IMR-90 (cell line): ENCODE results near the gene NIPBL. TPM values are rescaled to one million over a fixed set of nuclear protein-coding genes. Genes with fewer than 3 reads are reported as not detected.

Experiments used
- ATAC-seq: fragments of 200-7000 bp; cut with Tn5 transposase; 2 replicates; pipeline ENCODE4 v1.9.1; 2020; ENCODE audit warnings: low read depth, mild to moderate bottlenecking, moderate library complexity
- BruUV-seq: library from RNA; stranded (reverse); fragments of 400-500 nt; replicated peaks from 2 replicates; lab custom pipeline; 2021; lab: Mats Ljungman, UMichigan
- CTCF ChIA-PET: fragments of 300-600 bp; formaldehyde crosslinking; extraction: SDS; loops from one replicate; lab custom pipeline; 2021; ENCODE audit warnings: antibody characterized with exemption; lab: Yijun Ruan, JAX
- POLR2A ChIA-PET: fragments of 300-600 bp; sonication (Branson Sonifier 250); formaldehyde crosslinking; loops from one replicate; lab custom pipeline; 2022; ENCODE audit warnings: antibody characterized with exemption; ENCODE audit not compliant: unreplicated experiment; lab: Charles Lee
- DNase-seq: peaks from one replicate; pipeline ENCODE4 v3.0.0; 2013
- H2AFZ ChIP-seq: replicated peaks from 2 replicates; pipeline ENCODE3; 2013; ENCODE audit warnings: low read length, mild to moderate bottlenecking; ENCODE audit not compliant: poor library complexity
- H2AK5ac ChIP-seq: 2 replicates; pipeline ENCODE4 v1.6.1; 2013; ENCODE audit warnings: low read depth, low read length, inconsistent platforms
- H2AK9ac ChIP-seq: replicated peaks from 2 replicates; pipeline ENCODE3; 2013; ENCODE audit warnings: mild to moderate bottlenecking, low read depth, low read length, moderate library complexity; ENCODE audit not compliant: poor library complexity
- H2BK120ac ChIP-seq: 2 replicates; pipeline ENCODE4 v1.6.1; 2013; ENCODE audit warnings: low read depth, low read length, inconsistent platforms
- H2BK15ac ChIP-seq: 3 replicates; pipeline ENCODE4 v1.6.1; 2013; ENCODE audit warnings: low read depth, low read length, inconsistent platforms
- H2BK20ac ChIP-seq: 2 replicates; pipeline ENCODE4 v1.6.1; 2013; ENCODE audit warnings: low read depth, mild to moderate bottlenecking, inconsistent platforms, low read length, moderate library complexity
- H2BK5ac ChIP-seq: 2 replicates; pipeline ENCODE4 v1.6.1; 2013; ENCODE audit warnings: mild to moderate bottlenecking, low read depth, low read length, inconsistent platforms; ENCODE audit not compliant: poor library complexity, severe bottlenecking
- H3K14ac ChIP-seq: replicated peaks from 2 replicates; pipeline ENCODE4 v1.6.1; 2013; ENCODE audit warnings: low read depth, low read length, inconsistent platforms
- H3K18ac ChIP-seq: 2 replicates; pipeline ENCODE4 v1.6.1; 2013; ENCODE audit warnings: low read depth, low read length, control low read depth
- H3K23ac ChIP-seq: 2 replicates; pipeline ENCODE4 v1.6.1; 2013; ENCODE audit warnings: low read depth, low read length, inconsistent platforms
- H3K27ac ChIP-seq: 2 replicates; pipeline ENCODE4 v1.5.1; 2013; ENCODE audit warnings: mild to moderate bottlenecking, control low read depth, low read length; ENCODE audit not compliant: insufficient read depth
- H3K27me3 ChIP-seq: 2 replicates; pipeline ENCODE4 v1.6.1; 2013; ENCODE audit warnings: low read length; ENCODE audit not compliant: control insufficient read depth, insufficient read depth
- H3K36me3 ChIP-seq: 2 replicates; pipeline ENCODE4 v1.6.1; 2013; ENCODE audit warnings: low read length, mixed read lengths; ENCODE audit not compliant: control insufficient read depth, insufficient read depth
- H3K4ac ChIP-seq: 2 replicates; pipeline ENCODE4 v1.6.1; 2013; ENCODE audit warnings: low read depth, low read length, inconsistent platforms
- H3K4me1 ChIP-seq: 2 replicates; pipeline ENCODE4 v1.6.1; 2013; ENCODE audit warnings: low read length, mixed read lengths; ENCODE audit not compliant: control insufficient read depth, insufficient read depth
- H3K4me2 ChIP-seq: 2 replicates; pipeline ENCODE4 v1.6.1; 2013; ENCODE audit warnings: low read depth, mild to moderate bottlenecking, control low read depth, low read length, moderate library complexity
- H3K4me3 ChIP-seq: 2 replicates; pipeline ENCODE4 v1.5.1; 2013; ENCODE audit warnings: low read depth, mild to moderate bottlenecking, control low read depth, low read length, moderate library complexity; ENCODE audit not compliant: insufficient read depth
- H3K56ac ChIP-seq: 2 replicates; pipeline ENCODE4 v1.6.1; 2013; ENCODE audit warnings: low read length, inconsistent platforms; ENCODE audit not compliant: insufficient read depth; ENCODE audit errors: extremely low read depth
- H3K79me1 ChIP-seq, 2 experiments: 2 replicates each; pipeline ENCODE4 v1.6.1; 2013; ENCODE audit warnings: low read length in 2 of 2, inconsistent platforms in 1 of 2, low read depth in 1 of 2
- H3K9ac ChIP-seq: 2 replicates; pipeline ENCODE4 v1.6.1; 2013; ENCODE audit warnings: low read depth, low read length, control low read depth
- H3K9me1 ChIP-seq: 2 replicates; pipeline ENCODE4 v1.6.1; 2013; ENCODE audit warnings: low read length, inconsistent platforms; ENCODE audit not compliant: insufficient read depth
- H3K9me3 ChIP-seq: 2 replicates; pipeline ENCODE4 v1.6.1; 2013; ENCODE audit warnings: low read length; ENCODE audit not compliant: control insufficient read depth, insufficient read depth
- H4K20me1 ChIP-seq: 2 replicates; pipeline ENCODE4 v1.6.1; 2013; ENCODE audit warnings: low read length, inconsistent platforms; ENCODE audit not compliant: insufficient read depth
- H4K5ac ChIP-seq: 2 replicates; pipeline ENCODE4 v1.6.1; 2013; ENCODE audit warnings: mild to moderate bottlenecking, low read depth, low read length, control low read depth
- H4K8ac ChIP-seq, 2 experiments: 2 replicates each; pipeline ENCODE4 v1.6.1; 2013; ENCODE audit warnings: low read depth in 2 of 2, low read length in 2 of 2, control low read depth in 1 of 2, inconsistent platforms in 1 of 2
- H4K91ac ChIP-seq: 2 replicates; pipeline ENCODE4 v1.6.1; 2013; ENCODE audit warnings: low read depth, low read length, inconsistent platforms; ENCODE audit not compliant: insufficient read depth
- CEBPB ChIP-seq: IDR thresholded peaks from 2 replicates; pipeline ENCODE4 v1.6.1; 2012; ENCODE audit warnings: low read depth, low read length, improper control_type of control experiment
- CHD1 ChIP-seq: IDR thresholded peaks from 2 replicates; pipeline ENCODE4 v1.6.1; 2012; ENCODE audit warnings: low read depth, low read length, improper control_type of control experiment
- CTCF ChIP-seq: conservative IDR thresholded peaks from 2 replicates; pipeline ENCODE4 v1.5.1; 2012; ENCODE audit warnings: mild to moderate bottlenecking, low read depth, low read length, improper control_type of control experiment
- MAFK ChIP-seq: IDR thresholded peaks from 2 replicates; pipeline ENCODE4 v1.6.1; 2012; ENCODE audit warnings: low read depth, low read length, improper control_type of control experiment
- MAZ ChIP-seq: IDR thresholded peaks from 2 replicates; pipeline ENCODE4 v1.6.1; 2012; ENCODE audit warnings: low read depth, mild to moderate bottlenecking, low read length, improper control_type of control experiment, moderate library complexity, borderline replicate concordance
- MXI1 ChIP-seq: IDR thresholded peaks from 2 replicates; pipeline ENCODE4 v1.6.1; 2012; ENCODE audit warnings: low read depth, mild to moderate bottlenecking, low read length, moderate library complexity, borderline replicate concordance
- NFE2L2 ChIP-seq: fragments of 150-350 bp; IDR thresholded peaks from 2 replicates; pipeline ENCODE4 v1.6.1; 2016; ENCODE audit warnings: low read depth, mild to moderate bottlenecking, low read length
- POLR2A ChIP-seq: IDR thresholded peaks from 2 replicates; pipeline ENCODE4 v1.6.1; 2012; ENCODE audit warnings: mild to moderate bottlenecking, low read depth, low read length
- RAD21 ChIP-seq: IDR thresholded peaks from 2 replicates; pipeline ENCODE4 v1.6.1; 2012; ENCODE audit warnings: low read length, improper control_type of control experiment
- USF2 ChIP-seq: fragments of 150-350 bp; IDR thresholded peaks from 2 replicates; pipeline ENCODE4 v1.6.1; 2017; ENCODE audit warnings: mild to moderate bottlenecking, antibody characterized with exemption, low read length, low read depth
- WGBS, 2 experiments: methylation state at CpG; one replicate each; pipeline versions ENCODE4 v1.1.5 to v1.1.7; 2013; ENCODE audit warnings: missing lambda C conversion rate in 2 of 2; ENCODE audit not compliant: insufficient read length in 1 of 2; ENCODE audit errors: extremely low coverage in 2 of 2; 5-methylcytosine and 5-hydroxymethylcytosine counted together
- dilution Hi-C: fragments of 300-500 bp; cut with HindIII; formaldehyde crosslinking; loops from one replicate; pipeline ENCODE4 v1.14.3; 2018; ENCODE audit warnings: low sequenced_read_pairs; ENCODE audit not compliant: unreplicated experiment
- in situ Hi-C: fragments of 300-500 bp; cut with MboI; formaldehyde crosslinking; loops from 3 replicates; pipeline ENCODE4 v1.14.3; 2019; ENCODE audit warnings: low sequenced_read_pairs, inconsistent platforms, mixed read lengths
- intact Hi-C: fragments of 100-400 bp; cut with micrococcal nuclease; formaldehyde crosslinking; loops from 2 replicates; pipeline ENCODE4 v1.10.0; 2022
- polyA plus RNA-seq, 3 experiments: library from polyadenylated mRNA; depleted of rRNA; stranded (reverse); fragments of >200 nt; gene quantifications; 2 replicates each; pipeline ENCODE4 v1.2.3, GENCODE V29; 2012; ENCODE audit warnings: low replicate concordance in 1 of 3
- total RNA-seq: library from RNA; depleted of rRNA; stranded (reverse); fragments of >200 nt; gene quantifications from 2 replicates; pipeline ENCODE4 v1.2.3, GENCODE V29; 2012
- TF ChIP-seq, protein P1 (sequence below): fragments of 150-350 bp; IDR thresholded peaks from 2 replicates; pipeline ENCODE4 v1.6.1; 2016; ENCODE audit warnings: low read depth, mild to moderate bottlenecking, low read length, moderate library complexity, borderline replicate concordance

The NIPBL gene
- total and polyA plus RNA-seq, 2 of the 4 experiments (the other 2 are of a cell fraction): 8.4 to 46.4 TPM

GRCh38 chr5:36965179-36965578 is 88.6 kb downstream of the NIPBL start:
- no peak overlapping the region for H3K14ac ChIP-seq
- ChIA-PET CTCF (no interaction called here), POLR2A (no interaction called here)
- no peak for ATAC-seq
- H4K5ac ChIP-seq: no peak overlapping the region
- H3K36me3 ChIP-seq: peaks cover 13% of the 10 kb centered on the region
- H2AK5ac ChIP-seq: no peak overlapping the region
- no CpG with 5 or more reads among the region's 1 CpG for WGBS, 2 experiments
- H2BK5ac ChIP-seq: no peak overlapping the region
- no peak overlapping the region for H4K91ac ChIP-seq
- H2BK15ac ChIP-seq: no peak overlapping the region
- no peaks in the 10 kb centered on the region for H4K20me1 ChIP-seq
- H3K9me1 ChIP-seq: no peaks in the 10 kb centered on the region
- no peaks in the 10 kb centered on the region for H3K9me3 ChIP-seq
- in situ Hi-C loops (no loop called here), dilution Hi-C loops (no loop called here), intact Hi-C loops (no loop called here)
- no peak for TF ChIP-seq MXI1
- TF ChIP-seq CHD1: no peak
- TF ChIP-seq NFE2L2: no peak
- TF ChIP-seq, protein P1, sequence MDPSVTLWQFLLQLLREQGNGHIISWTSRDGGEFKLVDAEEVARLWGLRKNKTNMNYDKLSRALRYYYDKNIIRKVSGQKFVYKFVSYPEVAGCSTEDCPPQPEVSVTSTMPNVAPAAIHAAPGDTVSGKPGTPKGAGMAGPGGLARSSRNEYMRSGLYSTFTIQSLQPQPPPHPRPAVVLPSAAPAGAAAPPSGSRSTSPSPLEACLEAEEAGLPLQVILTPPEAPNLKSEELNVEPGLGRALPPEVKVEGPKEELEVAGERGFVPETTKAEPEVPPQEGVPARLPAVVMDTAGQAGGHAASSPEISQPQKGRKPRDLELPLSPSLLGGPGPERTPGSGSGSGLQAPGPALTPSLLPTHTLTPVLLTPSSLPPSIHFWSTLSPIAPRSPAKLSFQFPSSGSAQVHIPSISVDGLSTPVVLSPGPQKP: no peak
- no peak for TF ChIP-seq RAD21
- no peak for TF ChIP-seq MAZ
- TF ChIP-seq MAFK: no peak
- TF ChIP-seq CTCF: no peak
- no peak for TF ChIP-seq CEBPB
- no peak for TF ChIP-seq POLR2A
- TF ChIP-seq USF2: no peak
- no peak overlapping the region for H3K23ac ChIP-seq
- H3K9ac ChIP-seq: no peak overlapping the region
- no peak for DNase-seq
- H3K4me3 ChIP-seq: no peak overlapping the region
- H3K18ac ChIP-seq: no peak overlapping the region
- no peak overlapping the region for H3K27ac ChIP-seq
- H3K4ac ChIP-seq: no peak overlapping the region
- no TSS peak for BruUV-seq
- no peak overlapping the region for H2BK20ac ChIP-seq
- H3K4me2 ChIP-seq: no peak overlapping the region
- peaks cover 3 to 6% of the 10 kb centered on the region in 2 experiments; a peak in 3 of 4 replicates for H3K79me1 ChIP-seq
- no peak overlapping the region for H3K56ac ChIP-seq
- no peak overlapping the region for H2AFZ ChIP-seq
- no peak overlapping the region for H4K8ac ChIP-seq
- no peak overlapping the region for H2BK120ac ChIP-seq
- no peak overlapping the region for H2AK9ac ChIP-seq
- H3K27me3 ChIP-seq: no peaks in the 10 kb centered on the region
- no peaks in the 10 kb centered on the region for H3K4me1 ChIP-seq
